Fibroblast of lung (primary cell): Measurements from ENCODE around the gene KLRF1. TPM values are rescaled to one million over a fixed set of nuclear protein-coding genes. Genes with fewer than 3 reads are reported as not detected.

Source experiments
- DNase-seq, 2 donors: peaks; one replicate each; pipeline versions ENCODE4 v3.0.0 to v3.0.0-alpha.2; 2010; ENCODE audit warnings: low read depth in 2 of 2
- H2AFZ ChIP-seq: 2 replicates; pipeline ENCODE4 v1.5.1; 2012; ENCODE audit warnings: low read length, control low read depth, inconsistent platforms
- H3K27ac ChIP-seq: 2 replicates; pipeline ENCODE4 v1.5.1; 2011; ENCODE audit warnings: low read length, control low read depth; ENCODE audit not compliant: insufficient read depth
- H3K27me3 ChIP-seq: 2 replicates; pipeline ENCODE4 v1.5.1; 2011; ENCODE audit warnings: mild to moderate bottlenecking, low read length; ENCODE audit not compliant: control insufficient read depth, insufficient read depth
- H3K36me3 ChIP-seq: 2 replicates; pipeline ENCODE4 v1.5.1; 2011; ENCODE audit warnings: low read length; ENCODE audit not compliant: control insufficient read depth, insufficient read depth
- H3K4me1 ChIP-seq: 2 replicates; pipeline ENCODE4 v1.5.1; 2011; ENCODE audit warnings: low read length; ENCODE audit not compliant: control insufficient read depth, insufficient read depth; ENCODE audit errors: extremely low read depth
- H3K4me2 ChIP-seq: 2 replicates; pipeline ENCODE4 v1.5.1; 2011; ENCODE audit warnings: low read length, control low read depth; ENCODE audit not compliant: insufficient read depth; ENCODE audit errors: extremely low read depth
- H3K4me3 ChIP-seq, 4 experiments: fragments of 200-600 bp in 1 of 4; sonication (generic) in 1 of 4; replicated peaks in 1 of 4; 2 replicates each; pipeline ENCODE4 v1.5.1; 2011 to 2016; ENCODE audit warnings: low read length in 4 of 4, low read depth in 3 of 4, mild to moderate bottlenecking in 3 of 4, control low read depth in 2 of 4, inconsistent platforms in 1 of 4, mixed read lengths in 1 of 4; ENCODE audit not compliant: insufficient read depth in 1 of 4; ENCODE audit errors: control extremely low read depth in 1 of 4
- H3K79me2 ChIP-seq: 2 replicates; pipeline ENCODE4 v1.5.1; 2012; ENCODE audit warnings: mild to moderate bottlenecking, low read length, inconsistent platforms; ENCODE audit not compliant: control insufficient read depth, insufficient read depth
- H3K9ac ChIP-seq: 2 replicates; pipeline ENCODE4 v1.5.1; 2011; ENCODE audit warnings: mild to moderate bottlenecking, low read length, control low read depth; ENCODE audit not compliant: insufficient read depth
- H3K9me3 ChIP-seq: 2 replicates; pipeline ENCODE4 v1.5.1; 2012; ENCODE audit warnings: low read depth, low read length; ENCODE audit not compliant: control insufficient read depth, insufficient read depth
- H4K20me1 ChIP-seq: 2 replicates; pipeline ENCODE4 v1.5.1; 2011; ENCODE audit warnings: low read length; ENCODE audit not compliant: control insufficient read depth, insufficient read depth; ENCODE audit errors: extremely low read depth
- CTCF ChIP-seq, 2 donors: IDR thresholded peaks in 1 of 2; conservative IDR thresholded peaks in 1 of 2; 1 replicate in 1 of 2; 2 replicates in 1 of 2; pipeline ENCODE4 v1.5.1; 2011 to 2012; ENCODE audit warnings: low read length in 2 of 2, control low read depth in 1 of 2, inconsistent platforms in 1 of 2, low read depth in 1 of 2, mild to moderate bottlenecking in 1 of 2
- EZH2 ChIP-seq: IDR thresholded peaks from 2 replicates; pipeline ENCODE4 v1.5.1; 2012; ENCODE audit warnings: low read length, control low read depth, mild to moderate bottlenecking; ENCODE audit errors: missing control alignments
- polyA minus RNA-seq: library from RNA; depleted of rRNA, polyadenylated mRNA; stranded (reverse); fragments of >200 nt; gene quantifications from 2 replicates; pipeline ENCODE4 v1.2.3, GENCODE V29; 2011; ENCODE audit warnings: low replicate concordance
- polyA plus RNA-seq, 2 donors: library from polyadenylated mRNA; depleted of rRNA in 1 of 2; stranded (reverse) in 1 of 2; unstranded in 1 of 2; fragments of >200 nt; gene quantifications; 2 replicates each; pipeline ENCODE4 v1.2.1, GENCODE V29; 2011 to 2012; ENCODE audit warnings: missing spikeins in 1 of 2
- total RNA-seq: library from RNA; depleted of rRNA; stranded (reverse); fragments of >200 nt; gene quantifications from 2 replicates; pipeline ENCODE4 v1.2.1, GENCODE V29; 2014

The KLRF1 gene, protein sequence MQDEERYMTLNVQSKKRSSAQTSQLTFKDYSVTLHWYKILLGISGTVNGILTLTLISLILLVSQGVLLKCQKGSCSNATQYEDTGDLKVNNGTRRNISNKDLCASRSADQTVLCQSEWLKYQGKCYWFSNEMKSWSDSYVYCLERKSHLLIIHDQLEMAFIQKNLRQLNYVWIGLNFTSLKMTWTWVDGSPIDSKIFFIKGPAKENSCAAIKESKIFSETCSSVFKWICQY
- not detected in 2 replicates for total RNA-seq
- 0.11 TPM in 1 of 2 replicates, not detected in the other for polyA plus RNA-seq
- not detected in 2 replicates for polyA plus RNA-seq (2012)
- polyA minus RNA-seq, result not detected in 2 replicates

- H3K4me3 ChIP-seq, result no peak within 1 kb of the TSS
- no peak within 1 kb of the TSS for H3K27ac ChIP-seq
- H3K4me1 ChIP-seq, result no peaks in the 10 kb centered on the region
- no peaks in the 10 kb centered on the region for H3K36me3 ChIP-seq
- H4K20me1 ChIP-seq, result no peaks in the 10 kb centered on the region
- H3K9me3 ChIP-seq, result no peaks in the 10 kb centered on the region
- no peaks in the 10 kb centered on the region for H3K79me2 ChIP-seq
- TF ChIP-seq EZH2, result no peak
- TF ChIP-seq CTCF (conservative IDR thresholded peaks at IDR 0.05 in 1 of 2, IDR thresholded peaks at IDR 0.05 in 1 of 2; ENCODE audit: low read depth in 1 of 2, low read length in 2 of 2), result no peak
- H3K9ac ChIP-seq, result no peak within 1 kb of the TSS
- H3K27me3 ChIP-seq, result no peaks in the 10 kb centered on the region
- DNase-seq, result no peak
- no peak within 1 kb of the TSS for H2AFZ ChIP-seq
- H3K4me2 ChIP-seq, result no peak within 1 kb of the TSS
These were observed at the start of gene KLRF1 for GRCh38 chr12:9827209-9827888. Gene KLRF1 (plus strand): TSS chr12:9827481. CDS start chr12:9827545, 64 bp downstream.

DNA sequence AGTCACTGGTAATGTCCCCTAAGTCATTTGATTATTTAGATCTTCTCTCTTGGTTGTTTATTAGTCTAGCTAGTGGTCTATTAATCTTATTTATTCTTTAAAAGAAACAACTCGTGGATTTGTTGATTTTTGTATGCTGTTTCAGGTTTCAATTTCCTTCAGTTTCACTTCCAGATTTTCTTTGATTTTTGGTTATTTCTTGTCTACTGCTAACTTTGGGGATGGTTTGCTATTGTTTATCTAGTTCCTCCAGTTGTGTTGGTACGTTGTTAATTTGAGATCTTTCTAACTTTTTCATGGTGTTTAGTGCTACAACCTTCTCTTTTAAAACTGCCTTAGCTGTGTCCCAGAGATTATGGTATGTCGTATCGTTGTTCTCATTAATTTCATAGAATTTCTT, 48.1 kb upstream of the KLRF1 start:
- Histone ChIP-seq H3K4me2 (no peak overlapping the region), H3K9ac (no peak overlapping the region), H3K27ac (no peak overlapping the region), H3K9me3 (no peaks in the 10 kb centered on the region), H3K4me1 (no peaks in the 10 kb centered on the region), H3K36me3 (no peaks in the 10 kb centered on the region), H4K20me1 (no peaks in the 10 kb centered on the region), H2AFZ (no peak overlapping the region), H3K79me2 (no peaks in the 10 kb centered on the region), H3K4me3 (no peak overlapping the region), H3K27me3 (no peaks in the 10 kb centered on the region)
- no peak for DNase-seq
- TF ChIP-seq EZH2 (no peak), CTCF (conservative IDR thresholded peaks at IDR 0.05 in 1 of 2, IDR thresholded peaks at IDR 0.05 in 1 of 2; ENCODE audit: low read depth in 1 of 2, low read length in 2 of 2) (no peak)

DNA sequence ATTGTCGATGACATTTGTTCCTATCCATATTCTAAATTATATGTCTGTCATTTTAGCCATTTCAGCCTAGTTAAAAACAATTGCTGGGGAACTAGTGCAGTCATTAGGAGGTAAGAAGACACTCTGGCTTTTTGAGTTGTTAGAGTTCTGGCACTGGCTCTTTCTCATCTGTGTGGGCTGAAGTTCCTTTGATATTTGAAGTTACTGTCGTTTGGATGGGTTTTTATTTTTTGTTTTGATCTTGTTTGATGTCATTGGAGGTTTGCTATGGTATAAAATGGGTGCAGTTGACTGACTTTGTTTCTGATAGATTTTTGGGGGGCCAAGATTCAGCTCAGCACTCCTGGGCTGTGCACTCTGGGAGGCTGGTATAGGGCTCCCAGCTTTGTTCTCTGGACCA, 45.9 kb upstream of the KLRF1 start:
- Histone ChIP-seq H2AFZ (no peak overlapping the region), H3K79me2 (no peaks in the 10 kb centered on the region), H3K9ac (no peak overlapping the region), H3K4me2 (no peak overlapping the region), H3K27me3 (no peaks in the 10 kb centered on the region), H3K27ac (no peak overlapping the region), H4K20me1 (no peaks in the 10 kb centered on the region), H3K4me3 (no peak overlapping the region), H3K36me3 (no peaks in the 10 kb centered on the region), H3K9me3 (no peaks in the 10 kb centered on the region), H3K4me1 (no peaks in the 10 kb centered on the region)
- TF ChIP-seq EZH2 (no peak), CTCF (conservative IDR thresholded peaks at IDR 0.05 in 1 of 2, IDR thresholded peaks at IDR 0.05 in 1 of 2; ENCODE audit: low read depth in 1 of 2, low read length in 2 of 2) (no peak)
- DNase-seq, result no peak
